H9 (cell line): ENCODE data around the gene TBC1D1. TPM values are rescaled to one million over a fixed set of nuclear protein-coding genes. Genes with fewer than 3 reads are reported as not detected.

Source experiments
- DNase-seq: peaks from one replicate; pipeline ENCODE4 v3.0.0-alpha.2; 2017
- H2AFZ ChIP-seq: one replicate; pipeline ENCODE4 v1.6.1; 2013; ENCODE audit warnings: mild to moderate bottlenecking, low read length, control low read depth, moderate library complexity
- H2AK5ac ChIP-seq: 2 replicates; pipeline ENCODE4 v1.6.1; 2013; ENCODE audit warnings: low read length, control low read depth, mixed read lengths; ENCODE audit not compliant: insufficient read length
- H2BK120ac ChIP-seq: one replicate; pipeline ENCODE4 v1.6.1; 2013; ENCODE audit warnings: low read depth, mild to moderate bottlenecking, low read length, control low read depth, inconsistent platforms; ENCODE audit not compliant: poor library complexity, severe bottlenecking
- H2BK12ac ChIP-seq: 2 replicates; pipeline ENCODE4 v1.6.1; 2013; ENCODE audit warnings: low read length, control low read depth, mixed read lengths, low read depth; ENCODE audit not compliant: insufficient read length
- H2BK15ac ChIP-seq: 2 replicates; pipeline ENCODE4 v1.6.1; 2013; ENCODE audit warnings: low read depth, low read length, control low read depth
- H2BK20ac ChIP-seq: one replicate; pipeline ENCODE4 v1.6.1; 2013; ENCODE audit warnings: low read depth, mild to moderate bottlenecking, low read length, control low read depth, inconsistent platforms; ENCODE audit not compliant: poor library complexity, severe bottlenecking
- H2BK5ac ChIP-seq: 2 replicates; pipeline ENCODE4 v1.6.1; 2013; ENCODE audit warnings: low read length, control low read depth, mixed read lengths; ENCODE audit not compliant: insufficient read length
- H3K14ac ChIP-seq: 2 replicates; pipeline ENCODE4 v1.6.1; 2013; ENCODE audit warnings: low read length, control low read depth; ENCODE audit not compliant: insufficient read depth
- H3K18ac ChIP-seq: 2 replicates; pipeline ENCODE4 v1.6.1; 2013; ENCODE audit warnings: low read depth, mild to moderate bottlenecking, mixed read lengths, low read length, control low read depth; ENCODE audit not compliant: insufficient read length
- H3K23ac ChIP-seq: 2 replicates; pipeline ENCODE4 v1.6.1; 2013; ENCODE audit warnings: low read length, control low read depth, mixed read lengths, low read depth; ENCODE audit not compliant: insufficient read length
- H3K23me2 ChIP-seq: 2 replicates; pipeline ENCODE4 v1.6.1; 2013; ENCODE audit warnings: low read depth, mild to moderate bottlenecking, mixed read lengths, low read length, control low read depth; ENCODE audit not compliant: insufficient read length, poor library complexity, severe bottlenecking
- H3K27ac ChIP-seq: 2 replicates; pipeline ENCODE4 v1.5.1; 2013; ENCODE audit warnings: low read length, control low read depth, mixed read lengths, low read depth; ENCODE audit not compliant: insufficient read length
- H3K27me3 ChIP-seq: 2 replicates; pipeline ENCODE4 v1.6.1; 2013; ENCODE audit warnings: low read length, control low read depth, inconsistent platforms; ENCODE audit not compliant: insufficient read depth
- H3K4ac ChIP-seq: 2 replicates; pipeline ENCODE4 v1.6.1; 2013; ENCODE audit warnings: low read depth, mild to moderate bottlenecking, control low read depth, inconsistent platforms, low read length, moderate library complexity
- H3K4me1 ChIP-seq: 2 replicates; pipeline ENCODE4 v1.6.1; 2013; ENCODE audit warnings: low read length, control low read depth, inconsistent platforms; ENCODE audit not compliant: insufficient read depth
- H3K4me2 ChIP-seq: 2 replicates; pipeline ENCODE4 v1.6.1; 2013; ENCODE audit warnings: low read length, control low read depth, mixed read lengths; ENCODE audit not compliant: insufficient read length, insufficient read depth
- H3K56ac ChIP-seq: 2 replicates; pipeline ENCODE4 v1.6.1; 2013; ENCODE audit warnings: low read depth, mild to moderate bottlenecking, mixed read lengths, low read length, control low read depth; ENCODE audit not compliant: insufficient read length
- H3K79me1 ChIP-seq: 2 replicates; pipeline ENCODE4 v1.6.1; 2013; ENCODE audit warnings: low read depth, mild to moderate bottlenecking, moderate library complexity, low read length, control low read depth, inconsistent platforms; ENCODE audit not compliant: insufficient read depth, poor library complexity, severe bottlenecking
- H3K79me2 ChIP-seq: 2 replicates; pipeline ENCODE4 v1.6.1; 2013; ENCODE audit warnings: low read length, control low read depth, inconsistent platforms; ENCODE audit not compliant: insufficient read depth
- H3K9ac ChIP-seq: 2 replicates; pipeline ENCODE4 v1.6.1; 2013; ENCODE audit warnings: low read length, control low read depth, mixed read lengths; ENCODE audit not compliant: insufficient read length; ENCODE audit errors: extremely low read depth
- H3K9me3 ChIP-seq: one replicate; pipeline ENCODE4 v1.6.1; 2013; ENCODE audit warnings: low read depth, low read length, inconsistent platforms; ENCODE audit not compliant: control insufficient read depth
- H3T11ph ChIP-seq: one replicate; pipeline ENCODE4 v1.6.1; 2013; ENCODE audit warnings: mild to moderate bottlenecking, low read length, control low read depth, inconsistent platforms
- H4K20me1 ChIP-seq: one replicate; pipeline ENCODE4 v1.6.1; 2013; ENCODE audit not compliant: control insufficient read depth, insufficient read length, insufficient read depth
- H4K5ac ChIP-seq: 2 replicates; pipeline ENCODE4 v1.6.1; 2013; ENCODE audit warnings: low read depth, mild to moderate bottlenecking, mixed read lengths, low read length, control low read depth; ENCODE audit not compliant: insufficient read length
- H4K8ac ChIP-seq: replicated peaks from 2 replicates; pipeline ENCODE4 v1.6.1; 2013; ENCODE audit warnings: low read length, control low read depth, mixed read lengths, low read depth; ENCODE audit not compliant: insufficient read length
- H4K91ac ChIP-seq: 2 replicates; pipeline ENCODE4 v1.6.1; 2013; ENCODE audit warnings: low read depth, mild to moderate bottlenecking, moderate library complexity, mixed read lengths, low read length, control low read depth; ENCODE audit not compliant: insufficient read length
- H3K27ac Mint-ChIP-seq, 3 experiments: 2 replicates in 2 of 3; 3 replicates in 1 of 3; pipeline ENCODE4 v1.8.0; 2020 to 2021; ENCODE audit warnings: mixed read lengths in 3 of 3, mild to moderate bottlenecking in 1 of 3, moderate library complexity in 1 of 3
- H3K27me3 Mint-ChIP-seq: 2 replicates; pipeline ENCODE4 v1.8.0; 2021; ENCODE audit warnings: low read depth, mild to moderate bottlenecking, moderate library complexity, mixed read lengths
- H3K36me3 Mint-ChIP-seq, 3 experiments: 2 replicates in 2 of 3; 3 replicates in 1 of 3; pipeline ENCODE4 v1.8.0; 2020 to 2021; ENCODE audit warnings: low read depth in 3 of 3, mixed read lengths in 3 of 3; ENCODE audit not compliant: insufficient read depth in 1 of 3
- H3K4me1 Mint-ChIP-seq, 2 experiments: 2 replicates each; pipeline ENCODE4 v1.8.0; 2020; ENCODE audit warnings: mixed read lengths in 2 of 2
- H3K4me3 Mint-ChIP-seq, 2 experiments: 2 replicates in 1 of 2; 3 replicates in 1 of 2; pipeline ENCODE4 v1.8.0; 2020 to 2021; ENCODE audit warnings: mild to moderate bottlenecking in 2 of 2, mixed read lengths in 2 of 2, moderate library complexity in 1 of 2
- H3K9me3 Mint-ChIP-seq, 2 experiments: 2 replicates in 1 of 2; 3 replicates in 1 of 2; pipeline ENCODE4 v1.8.0; 2020; ENCODE audit warnings: mild to moderate bottlenecking in 2 of 2, mixed read lengths in 2 of 2, moderate library complexity in 1 of 2
- CTCF ChIP-seq: fragments of 200-600 bp; sonication (generic); conservative IDR thresholded peaks from 3 replicates; pipeline ENCODE4 v1.8.0; 2021; ENCODE audit warnings: antibody characterized with exemption, mild to moderate bottlenecking
- WGBS: extraction: QIAGEN DNeasy Blood & Tissue Kit; methylation state at CpG from one replicate; pipeline ENCODE4 v1.1.7; 2013; ENCODE audit warnings: missing lambda C conversion rate, low lambda C conversion rate, mixed read lengths; ENCODE audit not compliant: insufficient read length; ENCODE audit errors: extremely low coverage; 5-methylcytosine and 5-hydroxymethylcytosine counted together
- total RNA-seq: library from RNA; stranded (reverse); gene quantifications from 2 replicates; pipeline ENCODE4 v1.2.1, GENCODE V29; 2021

The TBC1D1 gene
- total RNA-seq, 1 experiment from 2014 or later, result 109 TPM

- Histone ChIP-seq H2BK12ac (no peak overlapping the region), H3K4me1 (no peaks in the 10 kb centered on the region), H3K23me2 (no peaks in the 10 kb centered on the region), H2BK15ac (no peak overlapping the region), H4K5ac (no peak overlapping the region), H3K18ac (no peak overlapping the region), H4K20me1 (no peaks in the 10 kb centered on the region), H2BK120ac (no peak overlapping the region), H3K27ac (no peak overlapping the region), H3T11ph (no peak overlapping the region), H3K27me3 (no peaks in the 10 kb centered on the region), H3K14ac (no peak overlapping the region), H3K79me1 (no peaks in the 10 kb centered on the region), H2BK5ac (no peak overlapping the region), H3K9me3 (no peaks in the 10 kb centered on the region), H3K56ac (no peak overlapping the region), H3K23ac (no peak overlapping the region), H4K91ac (no peak overlapping the region), H3K9ac (no peak overlapping the region), H3K79me2 (no peaks in the 10 kb centered on the region), H2AFZ (no peak overlapping the region), H2BK20ac (no peak overlapping the region), H3K4ac (no peak overlapping the region), H3K4me2 (no peak overlapping the region), H2AK5ac (no peak overlapping the region), H4K8ac (no peak overlapping the region)
- Mint-ChIP-seq H3K27ac (no peak overlapping the region), H3K4me1 (peaks cover 0 to 2% of the 10 kb centered on the region in 2 experiments; a peak in 1 of 4 replicates), H3K36me3 (no peaks in the 10 kb centered on the region), H3K27me3 (no peaks in the 10 kb centered on the region), H3K4me3 (no peak overlapping the region), H3K9me3 (no peaks in the 10 kb centered on the region)
- DNase-seq, result no peak
- WGBS, result no CpG with 5 or more reads among the region's 6 CpGs
- TF ChIP-seq CTCF, result no peak
Observed at GRCh38 chr4:37958932-37959331, 68.0 kb downstream of the TBC1D1 start.
